Stimulated activated CD4-positive, alpha-beta T cell treated with anti-CD3 and anti-CD28 coated beads, Interleukin-15, amount 100 ng/mL, for 48 hours (primary cell): ENCODE data around the gene DHX36.

Source experiments
- DNase-seq, 2 donors: peaks; one replicate each; pipeline ENCODE4 v3.0.0-alpha.2; 2020; ENCODE audit warnings: low read depth in 2 of 2

DHX36 gene

DNA sequence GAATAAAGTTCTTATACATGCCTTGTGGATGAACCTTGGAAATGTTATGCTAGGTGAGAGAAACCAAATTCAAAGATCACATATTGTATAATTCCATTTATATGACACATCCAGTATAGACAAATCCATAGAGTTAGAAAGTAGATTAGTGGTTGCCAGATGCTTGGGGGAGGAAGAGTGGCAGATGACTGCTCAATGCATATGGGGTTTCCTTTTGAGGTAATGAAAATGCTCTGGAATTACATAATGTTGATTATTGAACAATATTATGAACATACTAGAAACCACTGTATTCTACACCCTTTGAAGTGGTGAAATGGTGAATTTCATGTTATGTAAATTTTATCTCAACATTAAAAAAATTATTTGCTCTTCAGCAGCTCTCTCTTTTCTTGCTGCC, 100.8 kb downstream of the DHX36 start:
- DNase-seq: no peak
